Fibroblast of peridontal ligament (primary cell): ENCODE data around the gene DDX21.
"Not testable (repeated sequence)": the region's sequence is repeated elsewhere in the genome, so short reads cannot be mapped to it uniquely, and the experiment has no call there.

Experiments used
- DNase-seq: peaks from one replicate; pipeline ENCODE4 v3.0.0-alpha.2; 2010; ENCODE audit errors: extremely low read depth

Gene DDX21

GRCh38 chr10:68988530-68989316 is 32.8 kb downstream of the DDX21 start, which contains the start of gene KIFBP:
Gene KIFBP, plus strand, starts transcription at chr10:68988803. Its CDS starts 30 bp downstream, at chr10:68988833.
- DNase-seq, result peak; percentile 98

- DNase-seq, result peak; percentile 20
These were observed 33.5 kb downstream of the DDX21 start for GRCh38 chr10:68989317-68989990.

GRCh38 chr10:68992636-68993440 is 36.9 kb downstream of the DDX21 start:
- DNase-seq, result peak; percentile 95

- no peak for DNase-seq
These were observed 41.2 kb downstream of the DDX21 start for GRCh38 chr10:68997211-68997610.

- peak; percentile 85 for DNase-seq
These were observed 48.9 kb downstream of the DDX21 start for GRCh38 chr10:69004821-69005220.

- no peak for DNase-seq
These were observed 49.9 kb downstream of the DDX21 start for GRCh38 chr10:69005704-69006485.

- no peak for DNase-seq
These were observed 51.3 kb downstream of the DDX21 start for GRCh38 chr10:69007260-69007659.

GRCh38 chr10:69009360-69009759 is 53.4 kb downstream of the DDX21 start:
- peak; percentile 20 for DNase-seq

- no peak for DNase-seq
These were observed 54.2 kb downstream of the DDX21 start for GRCh38 chr10:69010151-69010640.

GRCh38 chr10:69012778-69013177 is 56.8 kb downstream of the DDX21 start:
- not testable (repeated sequence) for DNase-seq

- DNase-seq, result no peak
These were observed 58.2 kb downstream of the DDX21 start for GRCh38 chr10:69014171-69014570.

GRCh38 chr10:69018613-69019012 is 62.6 kb downstream of the DDX21 start:
- no peak for DNase-seq

- DNase-seq, result no peak
These were observed 66.6 kb downstream of the DDX21 start for GRCh38 chr10:69022611-69023010.

GRCh38 chr10:69025370-69025896 is 69.5 kb downstream of the DDX21 start:
- DNase-seq, result no peak

GRCh38 chr10:69033256-69033655 is 77.3 kb downstream of the DDX21 start:
- DNase-seq, result no peak
